Brain pericyte (primary cell): ENCODE measurements around the gene TAPT1.
"Not testable (repeated sequence)": the region's sequence is repeated elsewhere in the genome, so short reads cannot be mapped to it uniquely, and the experiment has no call there.

Experiments used
- DNase-seq: peaks from one replicate; pipeline ENCODE4 v3.0.0-alpha.2; 2012; ENCODE audit warnings: low read depth, low spot score

TAPT1 gene

GRCh38 chr4:16176621-16177020 lies 49.6 kb downstream of the TAPT1 start:
- no peak for DNase-seq

GRCh38 chr4:16171831-16172230 lies 54.4 kb downstream of the TAPT1 start:
- DNase-seq = no peak

GRCh38 chr4:16169490-16169889 lies 56.8 kb downstream of the TAPT1 start:
- no peak for DNase-seq

- DNase-seq = no peak
These were observed 57.4 kb downstream of the TAPT1 start for GRCh38 chr4:16168710-16169388.

GRCh38 chr4:16168144-16168543 lies 58.1 kb downstream of the TAPT1 start:
- no peak for DNase-seq

- DNase-seq = no peak
These were observed 60.3 kb downstream of the TAPT1 start for GRCh38 chr4:16165931-16166330.

- DNase-seq = no peak
These were observed 63.4 kb downstream of the TAPT1 start for GRCh38 chr4:16162891-16163290.

GRCh38 chr4:16161851-16162408 lies 64.3 kb downstream of the TAPT1 start:
- no peak for DNase-seq

- DNase-seq = no peak
These were observed 65.8 kb downstream of the TAPT1 start for GRCh38 chr4:16160457-16160856.

- DNase-seq = no peak
These were observed 67.0 kb downstream of the TAPT1 start for GRCh38 chr4:16159286-16159685.

GRCh38 chr4:16158504-16158852 lies 67.8 kb downstream of the TAPT1 start:
- DNase-seq = no peak

GRCh38 chr4:16157609-16158503 lies 68.4 kb downstream of the TAPT1 start:
- DNase-seq = no peak

GRCh38 chr4:16155528-16156169 lies 70.6 kb downstream of the TAPT1 start:
- no peak for DNase-seq

- no peak for DNase-seq
These were observed 71.8 kb downstream of the TAPT1 start for GRCh38 chr4:16154451-16154850.

GRCh38 chr4:16150716-16151115 lies 75.6 kb downstream of the TAPT1 start:
- no peak for DNase-seq

- not testable (repeated sequence) for DNase-seq
These were observed 81.4 kb downstream of the TAPT1 start for GRCh38 chr4:16144913-16145312.

- no peak for DNase-seq
These were observed 83.5 kb downstream of the TAPT1 start for GRCh38 chr4:16142598-16143310.

GRCh38 chr4:16140879-16141249 lies 85.4 kb downstream of the TAPT1 start:
- DNase-seq = no peak

- no peak for DNase-seq
These were observed 85.9 kb downstream of the TAPT1 start for GRCh38 chr4:16140231-16140878.

- no peak for DNase-seq
These were observed 87.0 kb downstream of the TAPT1 start for GRCh38 chr4:16139066-16139945.
